Pulmonary artery endothelial cell (primary cell): ENCODE measurements around the gene HOXD11. TPM values are rescaled to one million over a fixed set of nuclear protein-coding genes. Genes with fewer than 3 reads are reported as not detected.
A peak's percentile ranks its signal among the peaks of the same experiment; 100 is the strongest.

ENCODE experiments used
- DNase-seq: peaks from one replicate; pipeline ENCODE4 v3.0.0-alpha.2; 2011; ENCODE audit warnings: low read depth, low spot score
- total RNA-seq: library from RNA; depleted of rRNA; stranded (reverse); fragments of >200 nt; gene quantifications from 2 replicates; pipeline ENCODE4 v1.2.3, GENCODE V29; 2014

HOXD11 gene
- total RNA-seq, 1 donor from 2014 or later: not detected

- DNase-seq: no peak
Observed at GRCh38 chr2:176105078-176105729, 1.9 kb upstream of the HOXD11 start.

GRCh38 chr2:176105730-176106580 is 1.1 kb upstream of the HOXD11 start:
- no peak for DNase-seq

- DNase-seq: no peak
Observed at GRCh38 chr2:176107731-176108181, 676 bp downstream of the HOXD11 start.

GRCh38 chr2:176109192-176109901 is 2.3 kb downstream of the HOXD11 start:
- no peak for DNase-seq

GRCh38 chr2:176109946-176110345 is 2.9 kb downstream of the HOXD11 start:
- no peak for DNase-seq

- no peak for DNase-seq
Observed at GRCh38 chr2:176110415-176111308, 3.6 kb downstream of the HOXD11 start.

- DNase-seq: peak; percentile 13
Observed at GRCh38 chr2:176111309-176111663, 4.2 kb downstream of the HOXD11 start.

GRCh38 chr2:176111846-176112374 is 4.8 kb downstream of the HOXD11 start:
- no peak for DNase-seq

GRCh38 chr2:176112375-176113302 is 5.6 kb downstream of the HOXD11 start:
- no peak for DNase-seq

GRCh38 chr2:176114120-176114929 is 7.2 kb downstream of the HOXD11 start:
- DNase-seq: no peak

GRCh38 chr2:176114930-176115625 is 8.0 kb downstream of the HOXD11 start:
- no peak for DNase-seq

GRCh38 chr2:176115883-176116813 is 9.1 kb downstream of the HOXD11 start, which contains the start of gene HOXD10:
HOXD10 (plus strand) TSS chr2:176116778; CDS start chr2:176116834, 56 bp downstream.
- DNase-seq: no peak

- no peak for DNase-seq
Observed at GRCh38 chr2:176117162-176117822, 10.2 kb downstream of the HOXD11 start.

- DNase-seq: no peak
Observed at GRCh38 chr2:176117823-176118371, 10.8 kb downstream of the HOXD11 start.

- DNase-seq: no peak
Observed at GRCh38 chr2:176118601-176119339, 11.7 kb downstream of the HOXD11 start.
